ENCODE measurements around the gene MYMX.
A peak's percentile ranks its signal among the peaks of the same experiment; 100 is the strongest.

Gene MYMX

GRCh38 chr6:44262467-44263353 lies 46.0 kb downstream of the MYMX start:
- no peak for DNase-seq (ENCODE audit: extremely low read depth in 1 of 2, low read depth in 1 of 2)

GRCh38 chr6:44263354-44264100 lies 46.8 kb downstream of the MYMX start:
- DNase-seq (ENCODE audit: extremely low read depth in 1 of 2, low read depth in 1 of 2), result no peak

- DNase-seq (ENCODE audit: extremely low read depth in 1 of 2, low read depth in 1 of 2), result no peak
These were observed 47.7 kb downstream of the MYMX start for GRCh38 chr6:44264154-44265006.

GRCh38 chr6:44265007-44265721 lies 48.4 kb downstream of the MYMX start, which contains the start of gene NFKBIE:
TSS of gene NFKBIE (minus strand) at chr6:44265551. CDS start at chr6:44265346, 205 bp downstream.
- DNase-seq (ENCODE audit: extremely low read depth in 1 of 2, low read depth in 1 of 2), result peak; percentile 80 to 95

GRCh38 chr6:44265722-44266233 lies 49.1 kb downstream of the MYMX start:
- DNase-seq (ENCODE audit: extremely low read depth in 1 of 2, low read depth in 1 of 2), result no peak

GRCh38 chr6:44266347-44266746 lies 49.6 kb downstream of the MYMX start:
- DNase-seq (ENCODE audit: extremely low read depth in 1 of 2, low read depth in 1 of 2), result no peak

GRCh38 chr6:44267252-44267651 lies 50.5 kb downstream of the MYMX start:
- no peak for DNase-seq (ENCODE audit: extremely low read depth in 1 of 2, low read depth in 1 of 2)
